Large intestine (tissue), 3 donors: ENCODE measurements around the gene TLL1. TPM values are rescaled to one million over a fixed set of nuclear protein-coding genes. Genes with fewer than 3 reads are reported as not detected.

Source experiments
- DNase-seq, 2 donors: peaks; one replicate each; pipeline versions ENCODE4 v3.0.0 to v3.0.0-alpha.2; 2013
- H3K27ac ChIP-seq: one replicate; pipeline ENCODE4 v1.5.1; 2013; ENCODE audit warnings: low read length
- H3K27me3 ChIP-seq: 2 replicates; pipeline ENCODE4 v1.6.1; 2013; ENCODE audit warnings: low read length; ENCODE audit not compliant: control insufficient read depth, insufficient read depth
- H3K36me3 ChIP-seq: 2 replicates; pipeline ENCODE4 v1.6.1; 2013; ENCODE audit warnings: low read length; ENCODE audit not compliant: control insufficient read depth, insufficient read depth
- H3K4me1 ChIP-seq: one replicate; pipeline ENCODE4 v1.6.1; 2013; ENCODE audit warnings: low read length; ENCODE audit not compliant: control insufficient read depth, insufficient read depth
- H3K4me3 ChIP-seq: one replicate; pipeline ENCODE4 v1.5.1; 2013; ENCODE audit warnings: low read length
- H3K9me3 ChIP-seq: one replicate; pipeline ENCODE4 v1.6.1; 2013; ENCODE audit warnings: mild to moderate bottlenecking, low read depth, low read length, moderate library complexity; ENCODE audit not compliant: control insufficient read depth
- WGBS: methylation state at CpG from one replicate; pipeline ENCODE4 v1.1.5; 2013; ENCODE audit warnings: low lambda C conversion rate; ENCODE audit not compliant: insufficient coverage; 5-methylcytosine and 5-hydroxymethylcytosine counted together
- polyA plus RNA-seq: library from polyadenylated mRNA; unstranded; fragments of 120-200 nt; gene quantifications from one replicate; pipeline ENCODE4 v1.2.1, GENCODE V29; 2013

The TLL1 gene
- polyA plus RNA-seq, 1 donor: 2.8 TPM

GRCh38 chr4:166003811-166004210 is 130.8 kb downstream of the TLL1 start:
- no peaks in the 10 kb centered on the region for H3K4me1 ChIP-seq
- DNase-seq: no peak
- H3K27ac ChIP-seq: no peak overlapping the region
- H3K36me3 ChIP-seq: no peaks in the 10 kb centered on the region
- H3K27me3 ChIP-seq: no peaks in the 10 kb centered on the region
- no peak overlapping the region for H3K4me3 ChIP-seq
- WGBS: 100% methylated on average over 1 of the region's 2 CpGs
- H3K9me3 ChIP-seq: no peaks in the 10 kb centered on the region

- WGBS: 100% methylated on average over 2 of the region's 2 CpGs
- Histone ChIP-seq H3K27me3 (no peaks in the 10 kb centered on the region), H3K4me1 (no peaks in the 10 kb centered on the region), H3K9me3 (peaks cover 2% of the 10 kb centered on the region), H3K27ac (no peak overlapping the region), H3K4me3 (no peak overlapping the region), H3K36me3 (no peaks in the 10 kb centered on the region)
- DNase-seq: no peak
These were observed 133.2 kb downstream of the TLL1 start for GRCh38 chr4:166006217-166006616.

- no peak overlapping the region for H3K4me3 ChIP-seq
- H3K27me3 ChIP-seq: no peaks in the 10 kb centered on the region
- H3K27ac ChIP-seq: no peak overlapping the region
- peaks cover 2% of the 10 kb centered on the region for H3K9me3 ChIP-seq
- 83% methylated on average over 1 of the region's 1 CpG for WGBS
- DNase-seq: no peak
- peaks cover 5% of the 10 kb centered on the region for H3K4me1 ChIP-seq
- no peaks in the 10 kb centered on the region for H3K36me3 ChIP-seq
These were observed 135.5 kb downstream of the TLL1 start for GRCh38 chr4:166008510-166008909.

GRCh38 chr4:166012129-166013030 is 139.3 kb downstream of the TLL1 start:
- Histone ChIP-seq H3K4me1 (peaks cover 5% of the 10 kb centered on the region), H3K36me3 (no peaks in the 10 kb centered on the region), H3K9me3 (peaks cover 2% of the 10 kb centered on the region), H3K27me3 (no peaks in the 10 kb centered on the region), H3K4me3 (no peak overlapping the region), H3K27ac (no peak overlapping the region)
- DNase-seq: peak in 1 of 2 donors; percentile 25
- 100% methylated on average over 1 of the region's 2 CpGs for WGBS

- no CpG with 5 or more reads among the region's 6 CpGs for WGBS
- Histone ChIP-seq H3K27ac (peak overlapping the region; percentile 77), H3K27me3 (no peaks in the 10 kb centered on the region), H3K36me3 (no peaks in the 10 kb centered on the region), H3K4me3 (no peak overlapping the region), H3K9me3 (peaks cover 2% of the 10 kb centered on the region), H3K4me1 (peaks cover 8% of the 10 kb centered on the region)
- peak; percentile 86 to 94 for DNase-seq
These were observed 141.4 kb downstream of the TLL1 start for GRCh38 chr4:166014411-166014810.

- no peaks in the 10 kb centered on the region for H3K27me3 ChIP-seq
- no peak overlapping the region for H3K27ac ChIP-seq
- peak in 1 of 2 donors; percentile 35 for DNase-seq
- H3K36me3 ChIP-seq: no peaks in the 10 kb centered on the region
- no peaks in the 10 kb centered on the region for H3K9me3 ChIP-seq
- no peak overlapping the region for H3K4me3 ChIP-seq
- no CpG with 5 or more reads among the region's 1 CpG for WGBS
- H3K4me1 ChIP-seq: peaks cover 14% of the 10 kb centered on the region
These were observed 144.8 kb downstream of the TLL1 start for GRCh38 chr4:166017804-166018203.

GRCh38 chr4:166019441-166020220 is 146.6 kb downstream of the TLL1 start:
- no CpG with 5 or more reads among the region's 2 CpGs for WGBS
- peaks cover 12% of the 10 kb centered on the region for H3K4me1 ChIP-seq
- H3K27ac ChIP-seq: peak overlapping the region; percentile 89
- no peaks in the 10 kb centered on the region for H3K9me3 ChIP-seq
- peak; percentile 65 to 88 for DNase-seq
- no peaks in the 10 kb centered on the region for H3K36me3 ChIP-seq
- no peak overlapping the region for H3K4me3 ChIP-seq
- H3K27me3 ChIP-seq: no peaks in the 10 kb centered on the region

- H3K4me3 ChIP-seq: no peak overlapping the region
- no peak for DNase-seq
- no peaks in the 10 kb centered on the region for H3K9me3 ChIP-seq
- WGBS: 100% methylated on average over 2 of the region's 9 CpGs
- peaks cover 12% of the 10 kb centered on the region for H3K4me1 ChIP-seq
- no peak overlapping the region for H3K27ac ChIP-seq
- no peaks in the 10 kb centered on the region for H3K27me3 ChIP-seq
- no peaks in the 10 kb centered on the region for H3K36me3 ChIP-seq
These were observed 148.6 kb downstream of the TLL1 start for GRCh38 chr4:166021617-166022016.

- Histone ChIP-seq H3K27ac (no peak overlapping the region), H3K36me3 (no peaks in the 10 kb centered on the region), H3K27me3 (no peaks in the 10 kb centered on the region), H3K4me1 (no peaks in the 10 kb centered on the region), H3K9me3 (no peaks in the 10 kb centered on the region), H3K4me3 (no peak overlapping the region)
- WGBS: no CpG with 5 or more reads among the region's 2 CpGs
- DNase-seq: no peak
These were observed 161.9 kb downstream of the TLL1 start for GRCh38 chr4:166034965-166035364.

GRCh38 chr4:166039822-166040221 is 166.8 kb downstream of the TLL1 start:
- no peak for DNase-seq
- H3K27ac ChIP-seq: no peak overlapping the region
- H3K27me3 ChIP-seq: no peaks in the 10 kb centered on the region
- no peaks in the 10 kb centered on the region for H3K4me1 ChIP-seq
- WGBS: no CpG with 5 or more reads among the region's 1 CpG
- no peaks in the 10 kb centered on the region for H3K36me3 ChIP-seq
- H3K4me3 ChIP-seq: no peak overlapping the region
- H3K9me3 ChIP-seq: no peaks in the 10 kb centered on the region
